Stimulated activated CD4-positive, alpha-beta T cell treated with anti-CD3 and anti-CD28 coated beads, Interleukin-1b, Interleukin-23, amount 100 ng/mL, for 24 hours (primary cell): ENCODE data around the gene MDN1.
"Not testable (repeated sequence)": the region's sequence is repeated elsewhere in the genome, so short reads cannot be mapped to it uniquely, and the experiment has no call there.

Experiments
- DNase-seq, 4 experiments: peaks; one replicate each; pipeline ENCODE4 v3.0.0-alpha.2; 2020; ENCODE audit warnings: low read depth in 4 of 4, low spot score in 1 of 4

Gene MDN1

GRCh38 chr6:89662659-89663223 is 156.9 kb downstream of the MDN1 start:
- no peak for DNase-seq

GRCh38 chr6:89661559-89661958 is 158.0 kb downstream of the MDN1 start:
- DNase-seq: no peak

GRCh38 chr6:89660981-89661380 is 158.6 kb downstream of the MDN1 start:
- no peak for DNase-seq

DNA sequence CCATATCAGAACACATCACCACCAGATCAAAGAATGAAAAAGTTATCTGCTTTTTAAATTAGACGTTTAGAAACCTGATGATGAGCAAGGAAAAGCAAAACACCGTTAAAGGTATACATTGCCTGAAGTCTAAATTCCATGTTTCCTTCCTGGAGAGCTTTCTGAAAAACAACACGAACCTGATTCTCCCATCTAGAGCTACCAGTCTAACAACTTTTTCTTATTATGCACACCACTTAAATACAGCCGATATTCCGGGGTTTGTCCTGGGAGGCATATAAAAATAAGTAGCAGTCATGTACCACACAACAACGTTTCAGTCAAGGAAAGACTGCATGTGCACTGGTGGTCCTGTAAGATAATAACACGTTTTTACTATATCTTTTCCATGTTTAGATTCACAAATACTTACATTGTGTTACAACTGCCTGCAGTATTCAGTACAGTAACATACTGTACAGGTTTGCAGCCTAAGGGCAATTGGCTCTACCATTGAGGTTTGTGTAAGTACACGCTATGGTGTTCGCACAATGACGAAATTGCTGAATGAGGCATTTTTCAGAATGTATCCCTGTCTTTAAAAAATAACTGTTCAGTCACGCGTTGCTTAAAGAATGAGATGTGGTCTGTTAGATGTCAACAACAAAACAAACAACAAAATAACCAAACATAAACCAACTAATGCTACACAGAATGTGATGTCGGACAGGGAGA is 162.0 kb downstream of the MDN1 start:
- no peak for DNase-seq

DNA sequence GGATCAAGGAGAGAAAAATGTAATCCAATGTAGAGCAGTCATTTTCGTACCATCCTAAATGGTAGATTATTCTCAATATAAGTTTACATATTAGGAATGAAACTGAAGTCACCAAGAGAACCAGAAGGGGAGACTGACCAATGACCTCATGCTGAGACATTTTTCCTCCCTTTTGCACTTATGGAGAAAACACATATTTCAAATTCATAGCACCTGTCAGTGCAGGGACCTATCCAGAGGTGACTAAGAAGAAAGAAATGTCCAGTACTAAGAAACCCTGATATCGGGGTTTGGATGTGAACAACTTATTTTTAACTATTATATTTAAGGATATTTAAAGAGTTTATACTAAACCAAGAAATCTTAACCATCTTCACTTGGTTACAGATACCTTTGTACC is 164.5 kb downstream of the MDN1 start:
- no peak for DNase-seq

GRCh38 chr6:89650579-89650978 is 169.0 kb downstream of the MDN1 start:
- DNase-seq: no peak

- no peak for DNase-seq
These were observed 169.9 kb downstream of the MDN1 start for GRCh38 chr6:89649682-89650081.

GRCh38 chr6:89644864-89645263 is 174.7 kb downstream of the MDN1 start:
- no peak for DNase-seq

DNA sequence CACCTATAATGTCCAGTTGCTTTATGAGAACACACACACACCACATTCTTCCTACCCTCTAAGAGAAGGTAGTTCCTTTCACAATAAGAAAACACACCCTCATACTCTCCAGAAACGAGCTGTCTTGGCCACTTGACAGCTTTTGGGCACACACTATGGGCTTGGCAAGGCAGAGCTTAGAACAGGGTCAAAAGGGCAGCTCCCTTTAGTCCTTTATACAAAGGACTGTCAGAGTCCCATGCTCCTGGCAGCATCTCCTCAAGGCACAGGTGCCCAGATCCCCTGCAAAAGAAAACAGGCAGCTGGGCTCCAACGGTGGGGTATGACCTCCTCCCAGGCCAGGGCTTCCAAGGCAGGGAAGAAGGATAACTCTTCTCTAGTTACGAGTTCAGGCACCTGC is 176.2 kb downstream of the MDN1 start:
- DNase-seq: no peak

- DNase-seq: no peak
These were observed 176.6 kb downstream of the MDN1 start for GRCh38 chr6:89642956-89643355.

DNA sequence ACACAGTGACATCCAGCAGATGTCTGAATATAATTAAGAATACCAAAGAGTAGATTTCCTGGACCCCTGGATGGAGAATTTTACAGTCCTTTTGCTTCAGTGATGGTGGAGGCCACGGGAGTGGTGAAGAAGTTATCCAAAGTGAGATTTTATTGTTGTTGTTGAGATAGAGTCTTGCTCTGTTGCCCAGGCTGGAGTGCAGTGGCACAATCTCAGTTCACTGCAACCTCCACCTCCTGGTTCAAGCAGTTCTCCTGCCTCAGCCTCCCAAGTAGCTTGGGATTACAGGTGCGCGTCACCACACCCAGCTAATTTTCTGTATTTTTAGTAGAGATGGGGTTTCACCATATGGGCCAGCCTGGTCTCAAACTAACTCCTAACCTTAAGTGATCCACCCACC is 178.0 kb downstream of the MDN1 start:
- DNase-seq: not testable (repeated sequence)

DNA sequence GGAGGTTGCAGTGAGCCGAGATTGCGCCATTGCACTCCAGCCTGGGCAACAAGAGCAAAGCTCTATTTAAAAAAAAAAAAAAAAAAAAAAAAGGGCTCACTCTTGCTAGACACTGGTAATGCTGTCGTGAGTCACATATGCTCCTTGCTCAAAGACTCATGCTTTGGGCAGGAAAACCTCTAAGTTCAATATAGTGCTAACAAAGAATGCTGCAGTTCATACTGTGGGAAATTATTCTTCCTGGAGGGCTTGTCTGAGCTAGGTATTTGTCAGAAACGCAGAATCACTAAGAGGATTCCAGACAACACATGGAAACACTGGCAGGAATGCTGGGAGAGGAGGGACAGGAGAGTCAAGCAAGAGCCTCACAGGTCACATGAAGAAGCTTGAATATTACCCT is 178.8 kb downstream of the MDN1 start:
- no peak for DNase-seq

GRCh38 chr6:89638320-89639195 is 181.0 kb downstream of the MDN1 start, which contains the start of gene LYRM2:
Gene LYRM2, minus strand, starts transcription at chr6:89638747. Its CDS starts 31 bp downstream, at chr6:89638716.
- peak; percentile 82 to 90 (median 84) for DNase-seq

- no peak for DNase-seq
These were observed 181.7 kb downstream of the MDN1 start for GRCh38 chr6:89637960-89638319.

DNA sequence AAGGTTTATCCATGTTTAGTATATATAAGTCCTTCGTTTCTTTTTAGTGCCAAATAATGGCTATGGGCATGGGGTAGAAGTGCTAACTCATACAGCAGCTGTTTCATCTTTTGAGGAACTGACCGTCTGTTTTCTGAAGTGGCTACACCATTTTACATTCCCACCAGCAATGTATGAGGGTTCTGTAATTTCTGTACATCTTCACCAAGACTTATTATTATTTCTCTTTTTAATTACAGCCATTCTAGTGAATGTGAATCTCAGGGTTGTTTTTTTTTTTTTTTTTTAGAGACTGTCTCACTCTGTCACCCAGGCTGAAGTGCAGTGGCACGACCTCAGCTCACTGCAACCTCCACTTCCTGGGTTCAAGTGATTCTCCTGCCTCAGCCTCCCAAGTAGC is 183.2 kb downstream of the MDN1 start:
- DNase-seq: not testable (repeated sequence)

DNA sequence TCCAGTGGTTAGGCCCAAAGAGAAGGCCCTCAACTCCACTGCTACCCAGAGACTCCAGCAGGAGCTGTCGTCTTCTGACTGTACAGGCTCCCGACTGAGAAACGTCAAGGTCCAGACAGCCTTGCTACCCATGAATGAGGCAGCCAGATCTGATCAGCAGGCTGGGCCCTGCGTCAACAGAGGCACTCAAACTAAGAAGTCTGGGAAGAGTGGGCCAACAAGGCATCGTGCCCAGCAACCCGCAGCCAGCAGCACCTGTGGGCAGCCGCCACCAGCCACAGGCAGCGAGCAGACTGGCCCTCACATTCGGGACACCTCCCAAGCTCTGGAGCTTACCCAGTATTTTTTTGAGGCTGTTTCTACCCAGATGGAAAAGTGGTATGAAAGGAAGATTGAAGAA is 189.1 kb downstream of the MDN1 start:
- DNase-seq: no peak

DNA sequence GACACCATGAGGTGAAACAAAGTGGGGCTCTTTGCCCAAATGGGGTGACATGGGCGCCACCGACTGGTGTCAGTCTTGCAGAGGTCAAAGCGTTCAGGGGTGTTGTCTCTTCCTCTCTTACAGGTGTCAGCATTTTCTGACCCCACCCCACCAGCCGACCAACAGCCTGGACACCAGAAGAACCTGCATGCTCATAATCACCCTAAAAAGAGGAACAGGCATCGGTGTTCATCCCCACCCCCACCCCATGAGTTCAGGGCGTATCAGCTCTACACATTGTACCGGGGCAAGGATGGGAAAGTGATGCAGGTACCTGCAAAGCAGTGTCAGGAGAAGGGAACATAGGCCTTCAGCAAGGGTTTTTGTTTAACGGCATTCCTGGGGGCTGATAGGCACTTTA is 195.8 kb downstream of the MDN1 start:
- DNase-seq: no peak

DNA sequence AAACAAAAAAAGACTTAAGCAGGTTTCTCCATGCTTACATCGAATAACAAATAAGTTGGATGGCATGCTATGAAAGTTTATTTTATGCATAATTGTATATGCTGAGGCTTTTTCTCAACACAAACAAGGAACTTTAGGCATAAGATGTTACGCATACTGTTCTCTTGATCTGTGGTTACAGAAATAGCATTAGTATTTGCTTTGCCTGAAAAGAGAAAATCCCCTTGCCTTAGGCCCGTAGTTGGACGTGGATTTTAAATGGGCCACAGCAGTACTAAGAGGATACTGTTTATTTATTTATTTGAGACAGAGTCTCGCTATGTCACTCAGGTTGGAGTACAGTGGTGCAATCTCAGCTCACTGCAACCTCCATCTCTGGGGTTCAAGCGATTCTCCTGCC is 200.0 kb downstream of the MDN1 start:
- DNase-seq: no peak

GRCh38 chr6:89618026-89618425 is 201.6 kb downstream of the MDN1 start:
- no peak for DNase-seq

GRCh38 chr6:89616531-89616930 is 203.1 kb downstream of the MDN1 start:
- no peak for DNase-seq

DNA sequence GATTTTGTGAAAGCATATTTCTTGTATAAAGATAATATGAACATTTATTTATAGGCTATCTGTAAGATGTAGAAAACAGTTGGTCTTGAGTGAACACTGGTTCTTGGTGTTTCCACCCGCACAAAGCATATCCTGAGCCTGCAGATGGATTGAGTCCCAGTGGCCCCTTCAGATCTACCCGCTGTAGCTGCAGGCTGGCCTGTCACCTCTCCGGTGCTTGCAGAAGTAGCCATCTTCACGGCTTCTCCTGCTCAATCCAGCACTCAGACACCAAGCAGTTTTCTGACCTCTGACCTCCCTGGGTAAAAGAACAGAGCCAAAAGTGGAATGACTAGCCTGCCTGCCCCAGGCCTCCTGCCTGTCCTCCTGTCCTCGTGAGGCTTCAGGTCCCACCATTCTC is 203.7 kb downstream of the MDN1 start:
- no peak for DNase-seq

- DNase-seq: no peak
These were observed 205.8 kb downstream of the MDN1 start for GRCh38 chr6:89613790-89614189.
